ENCODE data around the gene KCNQ5. TPM values are rescaled to one million over a fixed set of nuclear protein-coding genes. Genes with fewer than 3 reads are reported as not detected.

KCNQ5 gene
- total and polyA plus RNA-seq, 10 of the 15 experiments (the other 5 are each of a cell fraction or from before 2014, with no cell fraction given): 0.60 to 16.2 (median 3.2) TPM

GRCh38 chr6:72649032-72649984, 27.4 kb downstream of the KCNQ5 start (continued):
- TF ChIP-seq REST (IDR thresholded peaks at IDR 0.05; ENCODE audit: low read depth, low read length) (no peak), USF1 (IDR thresholded peaks at IDR 0.05; ENCODE audit: borderline replicate concordance, extremely low read length, insufficient read depth, low read depth, low read length) (no peak)

GRCh38 chr6:72650081-72650745, 28.3 kb downstream of the KCNQ5 start:
- DNase-seq (ENCODE audit: low read depth, low spot score): no peak
- intact Hi-C loops (cut with micrococcal nuclease; ENCODE audit: unreplicated experiment) (no loop called here), in situ Hi-C loops (cut with MboI) (no loop called here)
- TF ChIP-seq TCF7 (IDR thresholded peaks at IDR 0.05; ENCODE audit: borderline replicate concordance) (no peak), RAD21 (IDR thresholded peaks at IDR 0.05; ENCODE audit: insufficient read depth, low read depth, low read length) (no peak), ATF3 (IDR thresholded peaks at IDR 0.05; ENCODE audit: borderline replicate concordance, extremely low read depth, low read depth, low read length) (no peak), SREBF2 (IDR thresholded peaks at IDR 0.05; ENCODE audit: low read length) (no peak), TCF12 (IDR thresholded peaks at IDR 0.05; ENCODE audit: low read depth, low read length) (no peak), RBBP5 (conservative IDR thresholded peaks at IDR 0.05) (no peak)
- Histone ChIP-seq H4K20me1 (ENCODE audit: control insufficient read depth, insufficient read depth) (no peaks in the 10 kb centered on the region), H3K27ac (ENCODE audit: control insufficient read depth, insufficient read depth) (peak overlapping the region; percentile 2; the same call in 1 of the 2 replicates), H2AFZ (ENCODE audit: control insufficient read depth, low read depth, low read length) (no peak overlapping the region), H3K4me3 (no peak overlapping the region), H3K9me3 (replicated peaks; ENCODE audit: control insufficient read depth, insufficient read depth, low read length) (no peaks in the 10 kb centered on the region; the same call in 2 of the 3 replicates), H3K4me2 (ENCODE audit: control insufficient read depth, insufficient read depth) (peak overlapping the region; percentile 31), H3K4me1 (ENCODE audit: control insufficient read depth, insufficient read depth, low read length) (peaks cover 28% of the 10 kb centered on the region), H3K27me3 (replicated peaks in 1 of 2; ENCODE audit: control insufficient read depth in 2 of 2, insufficient read depth in 2 of 2, low read length in 1 of 2) (no peaks in the 10 kb centered on the region), H3K79me2 (ENCODE audit: control insufficient read depth, insufficient read depth, low read length) (peaks cover 38% of the 10 kb centered on the region), H3K9ac (ENCODE audit: control insufficient read depth, insufficient read depth, low read length) (no peak overlapping the region), H3K36me3 (ENCODE audit: control insufficient read depth in 2 of 2, insufficient read depth in 2 of 2, low read length in 1 of 2) (no peaks in the 10 kb centered on the region; a peak in 1 of 4 replicates)
- ChIA-PET CTCF (interaction anchor here (0.8 to 4.4 kb wide), 13 partner anchors 8 to 480 kb away, joined by 3 to 18 read pairs (median 6); partner anchors contain the start of gene KCNQ5), SMC1A (ENCODE audit: uncharacterized antibody, unreplicated experiment) (interaction anchor here (0.8 to 6.6 kb wide), 24 partner anchors 10 to 479 kb away, joined by 3 to 109 read pairs (median 6); no protein-coding TSS in a partner anchor), POLR2A (interaction anchor here (1.0 to 2.2 kb wide), 5 partner anchors 27 to 39 kb away, joined by 3 to 21 read pairs (median 8); partner anchors contain the start of gene KCNQ5), RAD21 (ENCODE audit: unreplicated experiment) (interaction anchor here (0.7 to 5.3 kb wide), 16 partner anchors 12 to 479 kb away, joined by 3 to 50 read pairs (median 6); partner anchors contain the start of gene KCNQ5)
- no peak for FAIRE-seq
- WGBS (ENCODE audit: insufficient coverage, insufficient replicate concordance, low lambda C conversion rate, missing lambda C conversion rate): 0% methylated on average over 2 of the region's 2 CpGs
- BruUV-seq (replicated peaks): no TSS peak
- ATAC-seq: no peak

Data from GM12878 (cell line).